ENCODE results near the gene DOCK4.

GRCh38 chr7:111844904-111845671 lies 361.1 kb downstream of the DOCK4 start:
- TF ChIP-seq EP300 (IDR thresholded peaks at IDR 0.05) (no peak), ZFP36 (IDR thresholded peaks at IDR 0.05; ENCODE audit: borderline replicate concordance, partially characterized antibody) (no peak)
